AG04449 (cell line): Measurements from ENCODE around the gene CWC25.

Source experiments
- CTCF ChIA-PET: fragments of 350-600 bp; formaldehyde crosslinking; extraction: SDS; loops from one replicate; lab custom pipeline; 2021; ENCODE audit warnings: antibody characterized with exemption; lab: Yijun Ruan, JAX
- POLR2A ChIA-PET: fragments of 400-600, 350-600 bp; formaldehyde crosslinking; extraction: SDS; loops from one replicate; lab custom pipeline; 2020; ENCODE audit warnings: antibody characterized with exemption, inconsistent platforms; lab: Yijun Ruan, JAX
- DNase-seq: peaks from one replicate; pipeline ENCODE4 v3.0.0-alpha.2; 2010; ENCODE audit warnings: low read depth, low spot score
- H3K4me3 ChIP-seq: 2 replicates; pipeline ENCODE4 v1.5.1; 2011; ENCODE audit warnings: low read depth, mild to moderate bottlenecking, control low read depth, low read length
- CTCF ChIP-seq: IDR thresholded peaks from one replicate; pipeline ENCODE4 v1.5.1; 2011; ENCODE audit warnings: mild to moderate bottlenecking, moderate library complexity, low read length, control low read depth, inconsistent platforms; ENCODE audit not compliant: insufficient read depth; ENCODE audit errors: missing control alignments

The CWC25 gene

GRCh38 chr17:38799501-38800236 lies 25.5 kb downstream of the CWC25 start, which contains the start of gene PIP4K2B:
PIP4K2B (minus strand) TSS chr17:38799556; CDS start chr17:38799424, 132 bp downstream.
- no peak for TF ChIP-seq CTCF
- ChIA-PET POLR2A (interaction anchor here (1.1 to 2.4 kb wide), 2 partner anchors 47 to 70 kb away, joined by 3 to 6 read pairs; partner anchors contain the start of genes LASP1 and PSMB3), CTCF (interaction anchor here (1.9 kb wide), 1 partner anchor 12 kb away, joined by 5 read pairs; no protein-coding TSS in a partner anchor)
- peak; percentile 90 for DNase-seq
- peak within 1 kb of the TSS; percentile 92 for H3K4me3 ChIP-seq

GRCh38 chr17:38798614-38799500 lies 26.3 kb downstream of the CWC25 start:
- DNase-seq, result no peak
- no peak for TF ChIP-seq CTCF
- H3K4me3 ChIP-seq, result peak overlapping the region; percentile 92
- ChIA-PET CTCF (interaction anchor here (1.9 kb wide), 1 partner anchor 11 kb away, joined by 5 read pairs; no protein-coding TSS in a partner anchor), POLR2A (interaction anchor here (1.0 to 2.4 kb wide), 3 partner anchors 46 to 71 kb away, joined by 3 to 6 read pairs (median 3); partner anchors contain the start of gene LASP1)

- no peak for TF ChIP-seq CTCF
- POLR2A ChIA-PET, result interaction anchor here (0.6 to 2.4 kb wide), 6 partner anchors 13 to 402 kb away, joined by 3 to 6 read pairs (median 3); partner anchors contain the start of genes LASP1 and RPL19
- H3K4me3 ChIP-seq, result peak overlapping the region; percentile 92
- DNase-seq, result no peak
- CTCF ChIA-PET, result interaction anchor here (1.9 kb wide), 1 partner anchor 10 kb away, joined by 5 read pairs; no protein-coding TSS in a partner anchor
Measured at GRCh38 chr17:38797828-38798227, 27.3 kb downstream of the CWC25 start.

- ChIA-PET CTCF (interaction anchor here (1.2 kb wide), 1 partner anchor 51 kb away, joined by 4 read pairs; no protein-coding TSS in a partner anchor), POLR2A (interaction anchor here (0.6 to 2.4 kb wide), 3 partner anchors 57 to 72 kb away, joined by 3 to 6 read pairs (median 4); partner anchors contain the start of gene LASP1)
- H3K4me3 ChIP-seq, result peak overlapping the region; percentile 92
- no peak for DNase-seq
- TF ChIP-seq CTCF, result no peak
Measured at GRCh38 chr17:38797158-38797490, 28.0 kb downstream of the CWC25 start.

- ChIA-PET CTCF (interaction anchor here (1.2 kb wide), 1 partner anchor 50 kb away, joined by 4 read pairs; no protein-coding TSS in a partner anchor), POLR2A (interaction anchor here (0.6 to 1.0 kb wide), 2 partner anchors 57 to 73 kb away, joined by 3 to 4 read pairs; no protein-coding TSS in a partner anchor)
- DNase-seq, result no peak
- no peak overlapping the region; the same call in 1 of the 2 replicates for H3K4me3 ChIP-seq
- TF ChIP-seq CTCF, result no peak
Measured at GRCh38 chr17:38796451-38797157, 28.5 kb downstream of the CWC25 start.
